T-helper 2 cell treated with Interferon-gamma antibody and Interleukin-4, amounts not matched to agents 100 ng/mL and 5 ng/mL, for 36 hours (primary cell): ENCODE results near the gene POC1A. TPM values are rescaled to one million over a fixed set of nuclear protein-coding genes. Genes with fewer than 3 reads are reported as not detected.

Experiments used
- intact Hi-C: fragments of 100-400 bp; cut with micrococcal nuclease; formaldehyde crosslinking; loops from one replicate; pipeline ENCODE4 v1.15.1; 2023
- total RNA-seq: library from RNA; stranded (reverse); gene quantifications from 2 replicates; pipeline ENCODE4 v1.2.3, GENCODE V29; 2022

The POC1A gene
- total RNA-seq, 1 donor from 2014 or later = 28.9 TPM

DNA sequence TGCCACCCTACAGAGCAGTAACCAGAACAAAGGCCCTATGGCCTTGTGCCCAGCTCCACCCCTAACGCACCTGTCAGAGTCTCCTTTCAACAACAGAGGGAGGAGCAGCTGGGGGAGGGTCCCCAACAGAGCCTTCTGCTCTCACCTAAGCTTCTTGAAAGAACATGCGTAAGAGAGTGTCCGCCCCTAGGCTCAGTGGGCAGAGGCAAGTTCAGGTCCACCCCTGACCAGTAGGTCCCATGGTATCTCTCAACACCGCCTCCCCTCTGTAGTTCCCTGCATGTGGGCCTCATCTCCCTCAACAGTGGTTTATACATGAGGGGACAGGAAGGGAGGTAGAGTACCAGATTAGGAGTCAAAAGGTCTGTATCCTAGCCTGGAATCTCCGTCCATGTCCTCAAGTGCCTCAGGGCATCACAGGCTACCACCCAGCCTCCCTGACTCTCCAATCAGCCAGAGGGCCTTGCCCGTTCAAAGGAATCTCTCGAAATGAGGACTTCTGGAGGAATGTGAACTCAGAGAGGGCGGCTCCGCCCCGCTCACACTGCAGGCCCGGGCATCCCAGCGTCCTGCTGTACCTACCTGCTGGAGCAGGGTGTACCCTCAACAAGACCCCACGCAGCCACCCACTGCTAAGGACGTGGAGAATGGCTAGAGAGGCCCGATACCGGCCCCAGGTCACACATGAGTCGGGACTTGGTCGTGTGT lies 680 bp downstream of the POC1A start:
- intact Hi-C loops = loop anchor here (1.0 to 5.0 kb wide), 4 partner anchors 45 to 211 kb away; partner anchors contain the start of genes ALAS1, PARP3 and WDR82

DNA sequence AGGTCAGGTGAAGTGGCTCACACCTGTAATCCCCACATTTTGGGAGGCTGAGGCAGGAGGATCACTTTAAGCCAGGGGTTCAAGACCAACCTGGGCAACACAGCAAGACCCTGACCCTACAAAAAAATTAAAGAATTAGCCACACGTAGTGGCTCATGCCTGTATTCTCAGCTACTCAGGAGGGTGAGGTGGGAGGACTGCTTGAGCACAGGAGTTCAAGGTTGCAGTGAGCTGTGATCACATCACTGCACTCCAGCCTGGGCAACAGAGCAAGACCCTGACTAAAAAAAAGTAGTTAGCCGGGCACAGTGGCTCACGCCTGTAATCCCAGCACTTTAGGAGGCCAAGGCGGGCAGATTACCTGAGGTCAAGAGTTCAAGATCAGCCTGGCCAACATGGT lies 2.2 kb downstream of the POC1A start:
- intact Hi-C loops = loop anchor here (5.0 kb wide), 1 partner anchor 125 kb away; the partner anchor contains the start of gene WDR82

DNA sequence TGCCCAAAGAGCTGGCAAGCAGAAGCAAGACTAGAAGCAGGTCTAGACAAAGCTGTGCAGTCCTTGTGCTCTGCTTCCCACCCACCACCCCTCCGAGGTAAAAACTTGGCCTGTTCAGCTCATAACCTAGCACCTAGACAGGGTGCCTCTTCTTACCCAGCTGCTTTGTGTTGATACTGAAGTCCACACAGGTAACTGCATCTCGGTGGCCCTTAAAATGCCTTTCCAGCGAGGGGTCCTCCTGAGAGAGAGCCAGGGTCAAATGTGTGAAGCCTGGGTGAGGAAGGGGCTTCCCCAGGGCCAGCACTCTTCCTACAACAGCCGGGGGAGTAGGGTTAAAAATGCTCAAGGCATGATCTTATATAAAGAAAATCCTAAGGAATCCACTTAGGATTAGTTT lies 3.4 kb downstream of the POC1A start:
- intact Hi-C loops = loop anchor here (5.0 kb wide), 1 partner anchor 126 kb away; the partner anchor contains the start of gene WDR82

DNA sequence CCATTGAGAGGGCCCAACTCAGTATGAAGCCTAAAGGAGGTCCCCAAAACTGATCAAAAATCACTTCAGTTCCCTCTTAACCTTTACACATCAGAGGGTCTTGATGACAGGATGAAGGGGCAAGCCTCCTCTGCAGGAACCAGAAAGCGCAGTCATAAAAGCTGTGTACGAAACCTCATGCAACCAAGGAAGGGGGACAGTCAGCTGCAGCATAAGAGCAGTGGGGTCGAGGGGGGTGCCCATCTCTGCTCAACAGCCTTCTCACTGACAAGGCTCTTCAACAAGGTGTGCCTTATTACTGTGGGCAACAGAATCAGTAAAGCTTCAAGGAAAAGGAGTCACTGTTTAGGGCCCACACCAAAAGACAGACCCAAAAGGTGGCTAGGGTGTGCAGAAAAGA lies 3.9 kb downstream of the POC1A start:
- intact Hi-C loops = loop anchor here (5.0 kb wide), 1 partner anchor 127 kb away; the partner anchor contains the start of gene WDR82

DNA sequence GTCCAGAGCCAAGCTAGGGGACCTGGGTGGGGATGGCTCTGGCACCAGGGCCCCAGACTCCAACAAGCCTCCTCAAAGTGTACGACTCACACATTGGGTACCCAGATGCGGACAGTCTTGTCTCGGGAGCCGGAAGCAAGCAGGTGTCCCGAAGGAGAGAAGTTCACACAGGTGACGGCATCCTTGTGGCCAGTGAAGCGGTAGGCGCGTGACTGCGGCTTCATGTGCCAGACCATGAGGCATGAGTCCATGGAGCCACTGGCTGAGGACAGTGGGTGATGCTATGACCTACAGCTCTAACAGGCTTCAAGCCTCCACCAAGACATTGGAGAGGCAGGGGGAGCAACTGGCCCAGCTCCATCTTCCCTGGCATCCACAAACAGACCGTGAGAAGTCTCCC lies 4.5 kb downstream of the POC1A start:
- intact Hi-C loops = loop anchor here (5.0 kb wide), 1 partner anchor 128 kb away; the partner anchor contains the start of gene WDR82

DNA sequence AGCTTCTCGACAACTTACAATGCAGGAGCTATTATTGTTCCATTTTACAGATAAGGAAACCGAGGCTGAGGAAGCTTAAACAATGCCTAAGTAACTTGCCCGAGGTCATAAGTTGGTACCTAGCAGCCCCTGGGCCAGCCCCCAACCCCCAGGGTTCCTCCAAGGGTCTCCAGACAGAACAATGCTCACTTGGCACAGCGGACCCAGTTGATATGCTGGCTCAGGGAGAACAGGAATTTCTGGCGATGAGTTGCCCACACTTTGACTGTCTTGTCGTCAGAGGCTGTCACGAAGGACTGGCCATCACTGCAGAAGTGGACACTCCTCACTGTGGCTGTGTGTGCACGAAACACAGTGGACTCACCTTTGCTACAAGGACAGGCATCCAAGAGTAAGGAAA lies 5.2 kb downstream of the POC1A start:
- intact Hi-C loops = no loop called here

DNA sequence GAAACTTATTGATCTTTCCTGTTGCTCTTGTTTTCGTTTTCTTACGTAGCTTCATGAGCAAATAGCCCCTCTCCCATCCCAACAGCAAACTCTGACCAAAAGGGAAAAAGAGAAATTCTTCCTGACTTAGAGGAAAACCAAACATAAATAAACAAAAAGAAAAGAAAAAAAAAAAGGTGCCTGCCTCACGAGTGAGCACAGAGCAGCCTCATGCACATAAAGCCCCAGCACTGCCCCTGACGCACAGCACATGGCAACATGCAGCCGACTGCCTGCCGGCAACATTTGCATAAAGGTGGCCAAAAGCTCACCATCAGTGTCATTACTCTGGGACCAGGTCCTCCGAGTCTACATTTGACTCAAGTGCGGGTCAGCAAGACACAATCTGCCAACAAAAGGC lies 6.4 kb downstream of the POC1A start:
- intact Hi-C loops = no loop called here

DNA sequence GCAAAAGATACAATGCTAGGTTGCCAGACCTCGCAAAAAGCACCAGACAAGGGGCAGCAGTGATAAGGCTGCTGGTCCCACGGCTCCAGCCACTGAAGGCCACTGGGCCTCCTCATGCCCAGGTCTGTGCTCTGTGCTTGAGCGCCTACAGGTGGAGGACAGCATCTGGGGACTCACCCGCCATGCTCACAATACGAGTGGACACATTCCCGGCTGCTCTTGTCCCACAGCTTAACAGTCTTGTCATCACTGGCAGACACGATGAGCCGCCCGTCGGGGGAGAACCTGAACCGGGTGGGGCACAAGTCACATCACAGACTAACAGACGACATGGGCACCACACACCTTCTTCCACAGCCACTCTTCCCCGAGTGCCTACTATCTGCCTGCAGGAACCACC lies 7.4 kb downstream of the POC1A start:
- intact Hi-C loops = no loop called here

DNA sequence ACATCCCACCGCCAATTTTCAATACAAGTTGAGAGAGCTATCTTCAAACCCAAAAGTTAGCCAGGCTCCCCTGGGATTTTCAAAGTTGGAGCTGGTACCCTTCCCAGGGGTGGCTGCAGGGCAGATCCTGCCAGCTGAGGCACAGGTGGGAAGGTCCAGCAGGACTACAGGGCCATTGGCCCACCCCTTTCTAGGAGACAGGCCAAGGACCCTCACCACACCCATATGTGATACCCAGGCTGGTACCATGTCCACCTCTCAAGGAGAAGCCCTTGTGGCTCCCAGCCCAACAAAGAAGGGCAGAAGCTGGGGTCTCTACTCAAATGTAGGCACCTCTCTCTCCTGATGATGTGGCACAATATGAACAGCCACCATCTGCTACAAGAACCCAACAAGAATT lies 8.0 kb downstream of the POC1A start:
- intact Hi-C loops = no loop called here

DNA sequence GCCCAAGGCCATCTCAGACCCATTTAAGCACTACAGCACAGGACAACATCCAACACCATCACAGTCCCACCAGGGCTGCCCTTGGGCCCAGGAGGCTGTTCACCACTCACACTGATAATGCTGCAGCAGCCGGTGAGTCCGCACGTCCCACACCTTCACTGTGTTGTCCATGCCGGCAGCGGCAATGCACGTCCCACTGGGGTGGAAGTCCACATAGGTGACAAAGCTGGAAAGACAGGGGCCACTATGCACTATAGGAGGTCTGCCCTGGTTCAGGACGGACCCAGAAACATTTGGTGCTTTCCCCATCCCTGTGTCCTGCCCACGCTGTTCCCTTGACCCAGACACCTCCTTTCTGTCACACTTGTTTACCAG lies 8.5 kb downstream of the POC1A start:
- intact Hi-C loops = no loop called here

DNA sequence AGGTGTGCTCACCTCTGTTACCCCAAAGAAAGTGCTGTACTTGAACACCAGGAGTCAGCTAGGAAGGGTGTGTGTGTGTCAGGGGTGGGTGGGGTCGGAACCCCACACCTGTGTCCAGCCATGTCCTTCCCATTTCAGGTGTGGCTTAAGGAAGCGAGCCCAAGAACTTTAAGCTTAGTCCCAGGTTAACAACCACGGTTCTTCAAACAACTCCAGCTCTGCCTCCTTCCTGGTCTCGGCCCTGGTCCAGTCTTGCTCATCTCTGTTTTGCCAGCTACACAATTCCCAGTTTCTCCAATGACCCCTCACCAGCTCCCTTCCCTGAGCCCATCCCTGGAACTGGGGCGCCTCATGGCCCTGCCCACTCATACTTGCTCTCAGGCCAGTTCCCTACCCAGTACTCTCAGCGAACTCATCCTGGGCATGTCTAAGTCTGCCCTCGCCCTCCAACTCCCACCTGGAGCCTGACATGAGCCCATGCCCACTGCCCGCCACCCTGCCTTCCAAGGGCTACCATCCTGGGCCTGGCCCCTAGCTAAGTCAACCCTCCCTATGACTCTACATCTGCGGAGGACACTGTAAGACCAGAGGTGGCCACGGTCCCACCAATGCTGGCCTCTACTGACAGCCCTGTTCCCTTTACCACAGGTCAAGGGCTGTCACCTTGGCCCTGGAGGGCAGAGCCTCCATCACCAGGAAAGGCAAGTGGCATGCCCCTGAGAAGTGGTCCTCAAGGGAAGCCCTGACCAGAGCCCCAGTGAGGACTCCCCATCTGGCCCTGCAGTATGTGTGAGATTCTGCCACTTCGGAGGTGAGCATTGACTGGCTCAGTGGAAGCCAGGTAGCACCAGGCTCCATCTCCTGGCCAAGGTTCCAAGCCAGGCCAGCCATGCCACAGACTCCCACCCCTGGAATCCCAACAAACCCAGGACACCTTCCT lies 9.2 kb downstream of the POC1A start:
- intact Hi-C loops = loop anchor here (1.0 kb wide), 3 partner anchors 144 to 203 kb away; partner anchors contain the start of gene PARP3

DNA sequence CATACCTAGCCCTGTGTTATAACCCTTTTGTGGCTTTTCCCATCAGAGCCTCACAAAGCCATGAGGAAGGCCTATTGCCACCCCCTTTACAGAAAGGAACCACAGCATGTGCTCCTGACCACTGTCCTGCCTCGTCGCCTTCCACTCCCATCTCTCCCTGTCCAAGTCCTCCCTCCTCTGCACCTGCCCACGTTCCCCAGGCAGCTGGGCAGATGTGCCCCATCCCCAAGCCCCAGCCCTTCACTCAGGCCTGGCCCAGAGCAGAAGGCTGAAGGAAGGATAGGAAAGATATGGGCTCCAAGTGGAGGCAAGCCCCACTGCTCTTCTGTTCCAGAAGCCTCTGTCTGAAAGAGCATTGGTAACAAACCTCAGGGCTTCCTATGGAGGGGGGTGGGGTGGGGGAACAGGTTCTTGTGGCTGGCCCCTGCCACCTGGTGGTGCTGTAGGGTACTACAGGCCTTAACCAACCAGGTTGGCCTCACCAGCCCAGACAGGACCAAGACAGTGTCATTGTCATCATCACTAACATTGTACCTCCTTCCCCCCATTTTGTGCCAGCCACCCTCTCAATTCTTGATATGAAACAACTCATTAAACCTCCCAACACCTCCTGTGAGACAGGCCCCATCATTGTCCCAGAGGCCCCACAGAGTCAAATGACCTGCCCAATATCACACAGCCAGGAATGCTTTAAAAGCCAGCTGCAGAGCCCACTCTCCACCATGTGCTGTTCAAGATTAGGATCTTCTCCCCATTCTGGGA lies 10.0 kb downstream of the POC1A start:
- intact Hi-C loops = loop anchor here (1.0 kb wide), 3 partner anchors 143 to 202 kb away; partner anchors contain the start of gene PARP3

DNA sequence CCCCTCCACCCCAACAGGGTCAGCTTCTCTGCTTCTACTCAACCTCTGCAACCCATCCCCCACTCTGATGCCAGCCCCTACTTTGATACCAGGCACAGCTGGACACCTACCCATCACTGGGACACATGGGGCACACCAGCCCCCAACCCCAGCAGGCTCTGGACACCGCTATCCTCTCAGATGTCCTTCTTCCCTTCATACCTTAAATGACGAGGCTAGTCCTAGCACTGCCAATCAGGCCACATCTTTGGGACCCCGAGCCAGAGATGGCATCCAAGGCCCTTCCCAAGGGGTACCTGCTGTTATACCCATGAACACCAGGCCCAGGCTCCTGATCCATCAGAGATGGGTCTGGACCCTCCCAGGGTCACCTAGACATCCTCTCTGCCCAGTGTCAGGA lies 10.6 kb downstream of the POC1A start:
- intact Hi-C loops = loop anchor here (1.0 kb wide), 3 partner anchors 142 to 201 kb away; partner anchors contain the start of gene PARP3

DNA sequence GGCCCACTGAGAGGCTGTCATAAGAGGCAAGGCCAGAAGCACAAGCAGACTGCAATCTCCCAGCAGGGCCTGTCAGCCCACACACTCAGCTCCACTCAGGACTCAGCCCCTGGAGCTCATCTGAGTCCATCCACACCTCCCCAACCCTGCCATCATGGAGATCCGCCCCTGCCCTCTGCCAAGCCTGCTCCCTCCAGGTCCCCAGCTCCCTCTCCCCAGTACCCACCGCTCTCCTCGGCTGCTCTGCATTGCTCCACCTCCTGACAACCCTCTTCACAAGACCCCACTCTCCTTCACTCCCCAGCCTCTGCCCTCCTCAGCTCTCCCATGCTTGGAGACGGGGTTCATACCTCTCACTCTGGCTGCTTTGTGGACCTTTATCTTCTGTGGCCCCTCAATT lies 11.1 kb downstream of the POC1A start:
- intact Hi-C loops = no loop called here

DNA sequence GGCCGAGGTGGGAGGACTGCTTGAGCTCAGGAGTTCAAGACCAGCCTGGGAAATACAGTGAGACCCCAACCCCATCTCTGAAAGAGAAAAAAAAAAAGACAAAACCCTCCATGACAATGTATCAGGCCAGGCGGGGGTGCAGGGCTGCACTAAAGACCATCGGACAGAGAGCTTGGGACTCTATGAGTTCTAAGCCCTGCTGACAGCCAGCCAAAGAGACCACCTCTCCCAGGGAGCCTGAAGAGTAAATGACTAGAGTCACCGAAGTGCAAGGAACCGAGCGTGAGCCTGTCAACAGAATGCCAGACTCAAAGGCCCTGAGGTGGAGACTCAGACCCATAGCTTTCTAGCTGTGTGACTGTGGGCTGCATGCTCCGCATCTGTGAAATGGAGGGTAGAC lies 12.5 kb downstream of the POC1A start:
- intact Hi-C loops = no loop called here

DNA sequence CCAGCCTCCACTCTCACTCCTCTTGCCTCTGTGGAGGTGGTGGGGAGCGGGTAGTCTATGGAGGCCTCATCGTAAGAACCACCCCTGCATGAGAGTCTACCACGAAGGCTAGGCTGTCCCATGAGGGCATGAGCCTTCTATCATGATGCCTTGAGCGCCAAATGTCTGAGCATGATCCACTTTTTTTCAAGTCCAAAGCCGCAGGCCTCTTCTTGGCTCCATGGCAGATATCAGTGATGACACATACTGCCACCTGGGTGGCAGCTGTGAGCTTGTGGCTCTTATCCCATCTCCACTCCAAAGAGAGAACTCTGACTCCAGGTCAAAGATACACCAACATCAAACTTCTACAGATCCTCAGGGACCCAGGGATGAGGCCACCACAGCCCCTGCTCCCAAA lies 13.5 kb downstream of the POC1A start:
- intact Hi-C loops = no loop called here

DNA sequence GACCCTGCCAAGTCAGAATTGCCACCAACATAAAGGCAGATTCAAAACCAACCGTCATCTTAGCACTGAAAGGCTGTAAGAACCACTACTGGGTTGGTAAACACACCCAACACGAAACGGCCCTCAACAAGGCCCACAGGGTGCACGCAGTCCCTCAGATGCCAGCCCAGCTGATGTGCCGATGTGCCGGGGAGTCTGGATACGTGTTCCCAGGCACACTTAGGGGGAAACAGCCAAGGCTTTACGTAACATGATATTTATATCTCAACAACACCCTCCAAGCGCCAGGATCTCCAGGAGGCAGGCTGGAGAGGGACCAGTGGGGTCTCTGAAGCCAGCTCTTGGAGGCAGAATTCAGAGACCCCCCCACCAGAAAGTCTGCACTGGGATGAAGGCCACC lies 14.2 kb downstream of the POC1A start:
- intact Hi-C loops = no loop called here

DNA sequence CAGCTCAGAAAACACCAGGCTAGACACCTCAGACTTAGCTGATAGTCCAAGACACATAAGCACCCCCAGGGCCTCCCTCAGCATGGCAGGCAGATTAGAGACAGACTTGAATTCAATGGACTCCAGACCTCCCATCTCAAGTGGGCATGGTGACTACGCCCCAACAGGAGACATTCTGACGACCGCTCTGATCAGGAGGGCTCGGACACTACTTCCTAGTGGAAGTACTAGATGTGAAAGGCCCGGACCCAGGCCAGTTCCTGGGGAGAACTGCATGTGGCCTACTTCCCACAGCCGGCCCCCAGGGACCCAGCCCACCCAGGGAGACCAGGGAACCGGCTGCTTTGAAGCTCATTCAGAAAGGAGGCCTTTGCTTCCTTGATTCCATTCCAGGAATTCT lies 16.9 kb downstream of the POC1A start:
- intact Hi-C loops = no loop called here

DNA sequence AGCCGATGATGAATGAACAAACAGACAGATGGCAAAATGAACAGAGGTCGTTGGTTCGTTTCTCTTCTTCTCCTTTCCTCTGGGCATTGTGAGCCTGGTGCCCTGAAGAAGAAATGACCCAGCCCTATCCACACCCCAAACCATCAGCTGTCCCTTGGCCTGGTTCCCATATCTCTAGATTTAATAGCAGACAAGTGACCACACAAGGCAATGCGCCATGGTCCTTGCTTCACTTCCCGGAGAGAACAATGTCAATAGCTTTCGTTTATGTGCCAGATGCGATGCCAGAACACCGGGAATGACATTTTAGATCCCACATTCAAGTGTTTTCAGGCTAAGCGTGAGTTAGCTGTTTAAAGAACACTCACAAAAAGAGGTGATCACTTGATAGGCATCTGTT lies 17.7 kb downstream of the POC1A start:
- intact Hi-C loops = no loop called here

DNA sequence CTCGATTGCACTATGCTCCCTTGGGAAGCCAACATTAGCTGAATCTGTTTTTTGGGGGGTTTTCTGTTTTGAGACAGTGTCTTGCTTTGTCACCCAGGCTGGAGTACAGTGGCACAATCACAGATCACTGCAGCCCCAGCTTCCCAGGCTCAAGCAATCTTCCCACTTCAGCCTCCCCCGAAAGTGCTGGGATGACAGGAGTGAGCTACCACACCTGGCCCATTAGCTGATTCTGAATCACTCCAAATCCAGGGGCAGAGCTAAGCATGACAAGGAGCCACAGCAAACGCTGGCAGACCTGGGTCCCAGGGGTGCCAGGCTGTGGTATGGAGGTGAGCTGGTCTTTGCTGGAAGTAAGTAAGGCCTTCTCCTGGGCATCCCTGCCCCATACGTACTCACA lies 18.9 kb downstream of the POC1A start:
- intact Hi-C loops = no loop called here

DNA sequence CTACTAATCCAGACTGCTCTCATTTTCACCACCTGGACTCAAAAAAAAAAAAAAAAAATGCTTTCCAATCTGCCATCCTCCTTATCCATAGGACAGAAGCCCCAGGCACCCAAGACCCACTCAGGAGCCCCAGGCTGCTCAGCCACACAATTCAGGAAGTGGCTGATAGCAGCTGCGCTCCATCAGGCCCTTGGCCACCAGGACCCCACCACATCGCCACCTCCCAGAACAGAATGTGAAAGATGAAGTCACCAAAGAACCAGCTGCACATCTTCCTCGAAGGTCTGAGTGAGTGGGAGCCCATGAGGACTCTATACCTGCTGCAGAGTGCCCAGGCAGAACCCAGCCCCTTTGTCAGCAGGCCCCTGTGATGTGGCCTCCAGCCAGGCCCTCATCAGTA lies 19.5 kb downstream of the POC1A start:
- intact Hi-C loops = no loop called here
